KOPT-K1 (cell line): Measurements from ENCODE around the gene RPS8.
"Not testable (repeated sequence)": the region's sequence is repeated elsewhere in the genome, so short reads cannot be mapped to it uniquely, and the experiment has no call there.

Experiments
- H3K27ac ChIP-seq: fragments of 200-600 bp; sonication (generic); 2 replicates; pipeline ENCODE4 v1.5.1; 2016; ENCODE audit warnings: antibody characterized with exemption, mild to moderate bottlenecking, low read depth, low read length; ENCODE audit not compliant: poor library complexity, severe bottlenecking
- H3K36me3 ChIP-seq: fragments of 200-600 bp; sonication (generic); 2 replicates; pipeline ENCODE4 v1.5.1; 2017; ENCODE audit warnings: antibody characterized with exemption, mild to moderate bottlenecking, low read length, moderate library complexity; ENCODE audit not compliant: insufficient read depth
- H3K9me3 ChIP-seq: fragments of 200-600 bp; sonication (generic); 2 replicates; pipeline ENCODE4 v1.5.1; 2017; ENCODE audit warnings: antibody characterized with exemption, low read length, mild to moderate bottlenecking; ENCODE audit not compliant: insufficient read depth, poor library complexity, severe bottlenecking

The RPS8 gene

DNA sequence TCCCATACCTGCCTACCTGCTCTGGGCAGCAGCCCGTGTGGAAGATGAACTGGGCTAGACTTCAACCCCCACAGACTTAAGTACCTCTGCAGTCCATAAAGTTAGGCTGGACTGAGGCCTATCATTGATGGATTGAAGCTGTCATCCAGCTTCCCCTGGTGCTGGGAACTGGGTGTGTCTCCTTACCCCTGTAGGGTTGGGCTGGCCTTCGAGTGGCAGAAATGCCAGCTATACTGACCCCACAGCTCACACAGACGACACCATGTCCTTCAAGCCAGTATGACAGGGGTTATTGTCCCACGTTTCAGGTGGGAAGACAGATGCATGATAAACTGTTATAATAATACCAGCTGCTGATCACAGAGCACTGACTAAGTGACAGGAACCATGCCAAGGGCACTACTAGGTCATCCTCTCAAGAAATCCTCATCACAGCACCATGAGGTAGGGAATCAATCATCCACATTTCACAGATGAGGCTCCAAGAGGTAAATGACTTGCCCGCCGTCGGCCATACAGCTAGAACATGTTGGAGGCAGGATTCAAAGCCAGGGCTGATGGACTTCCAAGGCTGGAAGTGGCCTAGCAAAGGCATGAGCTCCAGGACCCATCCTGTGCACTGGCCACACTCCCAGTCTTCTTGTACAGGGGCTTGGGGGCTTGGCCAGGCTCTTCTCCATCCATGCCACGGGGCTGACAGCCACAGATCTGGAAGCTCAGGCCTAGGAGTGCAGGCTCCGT is 12.9 kb downstream of the RPS8 start, which contains the start of gene BEST4:
TSS of gene BEST4 (minus strand) at position 51 of the 741 bp plus-strand sequence. CDS start 465 bp downstream, outside the sequence.
- no peak within 1 kb of the TSS for H3K27ac ChIP-seq

GRCh38 chr1:44790968-44791801 is 15.8 kb downstream of the RPS8 start:
- H3K9me3 ChIP-seq, result no peaks in the 10 kb centered on the region
- no peaks in the 10 kb centered on the region for H3K36me3 ChIP-seq
- no peak overlapping the region for H3K27ac ChIP-seq

More for the DNA sequence above, 12.9 kb downstream of the RPS8 start, which contains the start of gene BEST4:
- Histone ChIP-seq H3K36me3 (0 out of 2 replicates have a peak, but pooled peaks cover under 1% of the 10 kb centered on the region), H3K9me3 (no peaks in the 10 kb centered on the region)

DNA sequence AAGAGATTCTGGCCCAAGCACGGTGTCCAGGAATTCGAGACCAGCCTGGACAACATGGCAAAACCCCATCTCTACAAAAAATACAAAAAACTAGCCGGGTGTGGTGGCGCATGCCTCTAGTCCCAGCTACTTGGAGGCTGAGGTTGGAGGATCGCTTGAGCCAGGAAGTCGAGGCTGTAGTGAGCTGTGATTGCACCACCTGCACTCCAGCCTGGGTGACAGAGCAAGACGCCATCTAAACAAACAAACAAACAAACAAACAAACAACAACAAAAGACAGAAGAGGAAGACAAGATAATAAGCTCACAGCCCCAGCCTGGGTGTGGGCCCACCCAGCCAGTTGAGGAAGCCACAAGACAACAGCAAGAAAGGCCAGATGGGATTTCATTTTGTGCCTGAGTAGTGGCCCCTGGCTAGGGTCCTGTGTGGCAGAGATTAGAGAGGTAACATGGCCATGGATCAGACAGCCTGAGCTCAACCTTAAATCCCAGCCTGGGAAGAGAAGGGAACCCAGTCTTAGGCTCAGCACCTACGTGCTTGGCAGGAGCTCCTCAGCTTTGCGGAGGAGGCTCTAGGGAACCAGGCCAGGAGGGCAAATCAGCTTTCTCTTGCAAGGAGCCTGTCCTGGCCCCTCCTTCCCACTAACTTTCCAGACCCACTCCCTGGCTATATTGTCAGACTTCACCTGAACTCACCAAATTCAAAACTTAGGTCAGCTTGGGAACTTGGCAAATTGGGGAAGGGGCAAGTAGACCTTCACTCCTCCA is 17.6 kb downstream of the RPS8 start:
- Histone ChIP-seq H3K9me3 (no peaks in the 10 kb centered on the region), H3K27ac (no peak overlapping the region), H3K36me3 (no peaks in the 10 kb centered on the region)

- H3K27ac ChIP-seq, H3K9me3 ChIP-seq: not testable (repeated sequence)
- peaks cover 11% of the 10 kb centered on the region for H3K36me3 ChIP-seq
These were observed 22.5 kb downstream of the RPS8 start for GRCh38 chr1:44797886-44798285.

DNA sequence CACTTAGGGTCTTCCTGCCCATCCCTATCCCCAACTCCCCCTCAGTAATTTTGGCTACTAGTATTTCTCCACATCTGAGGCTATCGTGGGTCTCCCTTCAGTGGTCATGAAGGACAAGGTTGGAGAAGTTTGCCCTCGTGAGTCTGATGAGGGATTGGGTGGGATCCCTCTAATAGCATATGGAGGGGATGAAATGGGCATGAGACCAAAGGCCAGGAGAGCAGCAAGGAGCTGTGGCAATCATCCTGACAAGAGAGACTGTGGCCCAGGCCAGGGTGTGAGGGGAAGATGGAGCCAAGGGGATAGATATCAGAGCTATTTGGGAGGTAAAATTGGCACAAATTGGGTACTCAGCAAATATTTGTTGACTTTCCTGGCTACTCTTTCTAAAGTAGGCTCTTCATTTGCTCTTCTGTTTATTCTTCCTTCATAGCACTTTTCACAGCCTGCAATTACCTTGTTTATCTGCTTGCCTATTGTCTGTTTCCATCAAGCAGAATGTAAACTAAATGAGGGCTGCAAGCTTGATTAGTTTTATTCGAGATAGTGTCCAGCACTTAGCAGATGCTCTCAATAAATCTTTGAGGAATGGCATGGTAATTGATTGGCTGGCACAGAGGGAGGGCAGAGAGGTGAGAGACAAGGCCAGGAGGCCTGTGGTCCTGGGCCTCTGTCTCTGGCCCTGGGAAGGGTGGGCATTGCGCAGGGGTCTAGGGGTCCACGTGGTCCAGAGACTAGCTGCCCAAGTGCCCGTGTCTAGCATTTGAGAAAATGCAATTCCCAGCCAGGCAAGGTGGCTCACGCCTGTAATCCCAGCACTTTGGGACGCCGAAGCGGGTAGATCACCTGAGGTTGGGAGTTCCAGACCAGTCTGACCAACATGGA is 23.4 kb downstream of the RPS8 start:
- no peaks in the 10 kb centered on the region for H3K9me3 ChIP-seq
- peak overlapping the region; percentile 81 for H3K27ac ChIP-seq
- H3K36me3 ChIP-seq, result peaks cover 19% of the 10 kb centered on the region

- Histone ChIP-seq H3K27ac (peak within 1 kb of the TSS; percentile 81), H3K36me3 (peaks cover 29% of the 10 kb centered on the region), H3K9me3 (no peaks in the 10 kb centered on the region)
These were observed 24.6 kb downstream of the RPS8 start, which contains the start of gene PLK3 for GRCh38 chr1:44799770-44800584. PLK3 (plus strand) TSS chr1:44800377; CDS start chr1:44800464, 87 bp downstream.

DNA sequence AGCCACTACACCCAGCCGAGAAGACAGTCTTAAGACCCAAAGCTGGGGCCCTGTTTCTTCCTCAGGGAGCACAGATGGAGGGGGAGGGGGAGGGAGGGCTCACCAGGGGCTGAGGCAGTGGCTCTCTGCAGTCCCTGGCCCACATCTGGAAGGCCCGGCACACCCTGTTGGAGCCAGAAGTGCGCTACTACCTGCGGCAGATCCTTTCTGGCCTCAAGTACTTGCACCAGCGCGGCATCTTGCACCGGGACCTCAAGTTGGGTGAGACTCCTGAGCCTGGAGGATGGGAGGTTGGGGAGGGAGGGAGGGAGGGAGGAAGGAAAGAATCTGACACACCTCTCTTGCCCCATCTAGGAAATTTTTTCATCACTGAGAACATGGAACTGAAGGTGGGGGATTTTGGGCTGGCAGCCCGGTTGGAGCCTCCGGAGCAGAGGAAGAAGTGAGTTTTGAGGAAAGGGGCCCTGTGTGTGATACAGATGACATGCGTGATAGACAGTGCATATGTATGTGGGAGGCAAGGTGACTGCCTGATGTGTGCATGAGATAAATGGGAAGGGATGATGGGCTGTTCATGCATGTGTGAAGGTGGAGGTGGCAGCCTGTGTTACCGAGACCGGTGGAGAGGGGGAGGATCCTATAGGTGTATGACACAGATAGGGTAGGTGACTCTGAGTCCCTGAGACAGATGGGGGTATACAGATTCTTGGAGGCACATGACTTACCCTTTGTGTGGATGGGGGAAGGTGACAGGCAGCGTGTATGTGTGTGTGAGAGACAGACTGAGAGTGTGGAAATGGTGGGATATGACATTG is 26.4 kb downstream of the RPS8 start:
- H3K9me3 ChIP-seq, result no peaks in the 10 kb centered on the region
- peaks cover 43% of the 10 kb centered on the region for H3K36me3 ChIP-seq
- H3K27ac ChIP-seq, result no peak overlapping the region

GRCh38 chr1:44802306-44803061 is 27.1 kb downstream of the RPS8 start:
- Histone ChIP-seq H3K9me3 (no peaks in the 10 kb centered on the region), H3K27ac (no peak overlapping the region), H3K36me3 (peaks cover 43% of the 10 kb centered on the region)

GRCh38 chr1:44803062-44803311 is 27.6 kb downstream of the RPS8 start:
- Histone ChIP-seq H3K36me3 (peaks cover 43% of the 10 kb centered on the region), H3K9me3 (no peaks in the 10 kb centered on the region)

DNA sequence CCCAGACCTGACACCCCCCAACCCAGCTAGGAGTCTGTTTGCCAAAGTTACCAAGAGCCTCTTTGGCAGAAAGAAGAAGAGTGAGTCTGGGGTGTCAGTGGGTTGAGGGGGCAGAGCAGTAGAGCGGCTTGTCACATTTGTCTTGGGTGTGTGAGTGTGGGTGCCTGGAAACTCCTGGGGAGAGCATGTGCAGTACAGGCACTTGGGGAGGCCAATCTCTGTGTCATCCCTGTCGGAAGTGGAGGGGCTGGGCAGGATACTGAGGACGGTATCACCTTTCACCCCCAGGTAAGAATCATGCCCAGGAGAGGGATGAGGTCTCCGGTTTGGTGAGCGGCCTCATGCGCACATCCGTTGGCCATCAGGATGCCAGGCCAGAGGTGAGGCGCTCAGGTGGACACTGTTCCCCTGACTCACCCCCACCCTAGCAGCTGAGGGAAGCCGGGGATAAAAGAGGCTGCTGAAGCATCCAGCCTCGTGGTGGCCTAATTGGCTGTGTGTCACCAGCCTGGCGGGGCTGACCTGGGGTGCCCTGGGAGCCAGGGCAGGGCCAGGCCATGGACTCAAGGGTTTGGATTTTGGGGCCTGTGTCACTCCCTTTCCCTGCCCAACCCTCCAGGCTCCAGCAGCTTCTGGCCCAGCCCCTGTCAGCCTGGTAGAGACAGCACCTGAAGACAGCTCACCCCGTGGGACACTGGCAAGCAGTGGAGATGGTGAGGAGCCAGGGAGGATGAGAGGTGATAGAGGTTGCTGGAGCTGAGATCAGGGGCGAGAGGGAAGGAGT is 28.2 kb downstream of the RPS8 start:
- no peaks in the 10 kb centered on the region for H3K9me3 ChIP-seq
- H3K36me3 ChIP-seq, result peaks cover 43% of the 10 kb centered on the region
- H3K27ac ChIP-seq, result no peak overlapping the region

More at GRCh38 chr1:44803062-44803311, 27.6 kb downstream of the RPS8 start:
- no peak overlapping the region for H3K27ac ChIP-seq

GRCh38 chr1:44805311-44806024 is 30.1 kb downstream of the RPS8 start:
- H3K9me3 ChIP-seq, result no peaks in the 10 kb centered on the region
- H3K27ac ChIP-seq, result no peak overlapping the region
- peaks cover 43% of the 10 kb centered on the region for H3K36me3 ChIP-seq
